HG03378 (cell line): ENCODE measurements around the gene CCDC89.
A peak's percentile ranks its signal among the peaks of the same experiment; 100 is the strongest.
"Not testable (repeated sequence)": the region's sequence is repeated elsewhere in the genome, so short reads cannot be mapped to it uniquely, and the experiment has no call there.

Source experiments
- ATAC-seq: cut with Tn5 transposase; IDR thresholded peaks from one replicate; pipeline ENCODE4 v1.9.1; 2021; ENCODE audit warnings: mild to moderate bottlenecking, moderate library complexity; ENCODE audit not compliant: unreplicated experiment

Gene CCDC89

GRCh38 chr11:85654343-85654742 lies 31.7 kb downstream of the CCDC89 start:
- ATAC-seq = not testable (repeated sequence)

GRCh38 chr11:85652786-85653447 lies 33.1 kb downstream of the CCDC89 start:
- no peak for ATAC-seq

GRCh38 chr11:85651118-85651517 lies 34.9 kb downstream of the CCDC89 start:
- ATAC-seq = no peak

DNA sequence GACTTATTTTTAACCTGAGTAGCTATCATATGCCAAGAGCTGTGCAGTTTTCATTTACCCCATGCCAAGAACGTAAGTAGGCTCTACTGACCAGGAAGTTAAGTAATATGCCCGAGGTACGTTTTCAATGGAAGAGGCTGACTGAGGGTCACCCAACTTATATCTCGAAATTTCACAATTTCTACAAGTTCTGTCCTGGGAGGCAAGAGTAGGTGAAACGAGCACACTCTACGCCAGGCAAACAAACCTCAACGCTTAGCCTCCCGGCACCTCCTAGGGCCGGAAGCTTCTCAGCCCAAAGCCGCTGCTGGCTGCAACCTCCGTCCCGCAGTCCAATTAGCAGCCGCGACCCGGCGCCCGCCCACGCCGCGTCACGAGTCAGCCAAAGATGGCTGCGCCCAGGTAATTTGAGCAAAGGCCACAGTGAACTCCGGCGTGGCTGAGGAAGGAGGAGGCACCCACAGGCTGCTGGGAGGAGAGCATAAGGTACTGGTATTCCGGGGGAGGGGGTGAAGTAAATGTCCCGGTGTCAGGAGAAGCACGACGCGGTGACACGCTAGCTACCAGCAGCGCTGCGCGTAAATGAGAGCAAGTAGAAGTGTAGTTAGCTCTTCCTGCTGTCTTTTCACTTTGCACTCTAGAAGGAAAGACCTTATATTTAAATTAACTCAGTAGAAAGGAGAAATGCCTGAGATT lies 38.2 kb downstream of the CCDC89 start, which contains the start of gene TMEM126A:
Gene TMEM126A, plus strand, starts transcription at position 364 of the 696 bp plus-strand sequence. CDS start 2,289 bp downstream, outside the sequence.
- ATAC-seq = peak; percentile 96

GRCh38 chr11:85647078-85647477 lies 38.9 kb downstream of the CCDC89 start:
- no peak for ATAC-seq

GRCh38 chr11:85643191-85643614 lies 42.8 kb downstream of the CCDC89 start:
- no peak for ATAC-seq

DNA sequence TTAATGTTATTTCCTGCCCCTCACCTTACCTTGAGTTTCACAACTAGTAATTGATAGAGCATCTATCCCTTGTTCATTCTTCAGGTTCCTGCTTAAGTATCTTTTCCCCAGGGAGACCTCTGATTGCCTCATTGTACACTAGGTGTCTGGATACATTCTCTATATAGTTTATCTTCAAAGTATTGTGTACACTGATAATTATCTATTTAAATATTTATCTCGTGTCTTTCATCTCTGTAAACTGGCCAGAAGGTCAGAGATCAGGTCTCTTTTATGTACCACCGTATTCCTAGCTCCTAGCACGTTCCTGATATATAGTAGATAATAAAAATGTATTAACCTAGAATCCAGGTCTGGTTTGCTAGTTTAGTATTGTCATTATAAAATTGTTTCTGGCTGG lies 51.2 kb downstream of the CCDC89 start:
- no peak for ATAC-seq
